ENCODE results near the gene KRT32. TPM values are rescaled to one million over a fixed set of nuclear protein-coding genes. Genes with fewer than 3 reads are reported as not detected.

KRT32 gene
- total RNA-seq (2014; rRNA removed; shearing (Covaris generic)): not detected in 2 replicates
- polyA plus RNA-seq (2015; cell fraction: cytosol; rRNA removed): not detected in 2 replicates
- not detected in 2 replicates for polyA plus RNA-seq (2015; cell fraction: nucleus; rRNA removed)

DNA sequence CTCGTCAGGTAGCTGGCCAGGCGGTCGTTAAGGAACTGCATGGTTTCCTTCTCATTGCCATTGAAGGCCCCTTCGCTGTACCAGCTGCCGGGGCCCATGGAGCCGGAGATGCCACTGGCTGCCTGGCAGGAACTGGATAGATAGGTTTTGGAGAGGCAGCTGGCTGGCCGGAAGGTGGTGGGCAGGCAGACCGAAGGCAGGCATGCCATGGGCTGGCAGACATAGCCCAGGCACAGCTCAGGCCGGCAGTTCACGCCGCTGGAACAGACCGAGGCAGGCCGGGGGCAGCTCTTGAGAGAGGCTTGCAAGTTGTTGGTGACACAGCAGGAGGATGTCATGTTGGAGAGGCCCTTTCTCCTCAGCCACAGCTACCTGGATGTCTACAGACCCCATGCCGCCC is at the start of gene KRT32:
Gene KRT32, minus strand, starts transcription at position 399 of the 400 bp plus-strand sequence. Its CDS starts 61 bp downstream, at position 338.
- no peak for DNase-seq (ENCODE audit: low read depth, low spot score)
- in situ Hi-C loops (cut with HindIII; ENCODE audit: low pct_unique_long_range_greater_than_20kb, low sequenced_read_pairs): no loop called here

DNA sequence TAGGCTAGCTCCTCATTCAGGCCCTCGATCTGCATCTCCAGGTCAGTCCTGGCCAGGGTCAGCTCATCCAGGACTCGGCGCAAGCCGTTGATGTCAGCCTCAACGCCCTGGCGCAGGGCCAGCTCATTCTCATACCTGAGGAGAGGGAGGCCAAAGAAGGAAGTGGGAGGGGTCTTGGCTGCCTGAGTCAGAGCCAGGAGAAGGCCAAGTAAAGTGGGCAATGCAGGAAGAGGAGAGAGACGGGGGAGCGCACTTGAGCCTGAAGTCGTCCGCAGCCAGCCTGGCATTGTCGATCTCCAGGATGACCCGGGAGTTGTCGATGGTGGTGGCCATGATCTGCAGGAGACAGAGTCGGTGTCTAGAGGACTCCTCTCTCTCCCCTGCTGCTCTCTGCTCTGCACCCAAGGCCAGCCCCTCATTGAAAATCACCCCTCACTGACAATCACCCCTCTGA is 49.7 kb upstream of the KRT32 start:
- no peak for DNase-seq (ENCODE audit: low read depth, low spot score)
- in situ Hi-C loops (cut with HindIII; ENCODE audit: low pct_unique_long_range_greater_than_20kb, low sequenced_read_pairs): no loop called here

DNA sequence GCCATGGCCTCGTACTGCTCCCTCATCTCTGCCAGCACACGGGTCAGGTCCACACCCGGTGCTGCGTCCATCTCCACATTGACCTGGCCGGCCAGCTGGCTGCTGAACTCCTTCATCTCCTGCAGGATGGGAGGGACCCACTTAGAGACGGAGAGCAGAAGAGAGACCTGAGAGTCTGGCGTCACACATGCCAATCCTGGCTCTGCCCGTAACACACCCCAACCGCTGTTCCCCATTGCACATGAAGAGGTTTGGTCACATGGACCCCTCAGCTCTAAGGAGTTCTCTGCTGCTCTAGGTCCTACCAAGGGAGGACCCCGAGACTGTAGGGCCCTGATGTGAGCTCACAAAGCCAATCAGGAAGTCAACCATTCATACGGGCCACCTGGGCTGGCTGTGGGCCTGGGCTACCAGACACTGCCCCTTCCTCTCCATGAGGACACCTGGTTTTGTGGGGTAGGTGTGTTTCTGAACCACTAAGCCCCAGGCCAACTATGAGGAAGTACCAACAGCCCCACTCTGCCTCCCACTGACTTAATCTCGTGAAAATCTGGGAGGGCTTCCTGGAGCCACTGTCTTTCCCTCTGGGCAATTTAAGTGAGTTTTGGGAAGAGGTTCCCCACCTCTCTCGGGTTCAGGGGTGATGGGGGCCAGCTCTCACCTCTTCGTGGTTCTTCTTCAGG is 49.1 kb upstream of the KRT32 start:
- DNase-seq (ENCODE audit: low read depth, low spot score): no peak
- in situ Hi-C loops (cut with HindIII; ENCODE audit: low pct_unique_long_range_greater_than_20kb, low sequenced_read_pairs): no loop called here

- DNase-seq (ENCODE audit: low read depth, low spot score): no peak
Measured at GRCh38 chr17:41513168-41513547, 46.0 kb upstream of the KRT32 start.

GRCh38 chr17:41512546-41513167 is 45.5 kb upstream of the KRT32 start:
- DNase-seq (ENCODE audit: low read depth, low spot score): no peak
- in situ Hi-C loops (cut with HindIII; ENCODE audit: low pct_unique_long_range_greater_than_20kb, low sequenced_read_pairs): no loop called here

More at GRCh38 chr17:41513168-41513547, 46.0 kb upstream of the KRT32 start:
- in situ Hi-C loops (cut with HindIII; ENCODE audit: low pct_unique_long_range_greater_than_20kb, low sequenced_read_pairs): no loop called here

- in situ Hi-C loops (cut with HindIII; ENCODE audit: low pct_unique_long_range_greater_than_20kb, low sequenced_read_pairs): no loop called here
- no peak for DNase-seq (ENCODE audit: low read depth, low spot score)
Measured at GRCh38 chr17:41511716-41512115, 44.5 kb upstream of the KRT32 start.

DNA sequence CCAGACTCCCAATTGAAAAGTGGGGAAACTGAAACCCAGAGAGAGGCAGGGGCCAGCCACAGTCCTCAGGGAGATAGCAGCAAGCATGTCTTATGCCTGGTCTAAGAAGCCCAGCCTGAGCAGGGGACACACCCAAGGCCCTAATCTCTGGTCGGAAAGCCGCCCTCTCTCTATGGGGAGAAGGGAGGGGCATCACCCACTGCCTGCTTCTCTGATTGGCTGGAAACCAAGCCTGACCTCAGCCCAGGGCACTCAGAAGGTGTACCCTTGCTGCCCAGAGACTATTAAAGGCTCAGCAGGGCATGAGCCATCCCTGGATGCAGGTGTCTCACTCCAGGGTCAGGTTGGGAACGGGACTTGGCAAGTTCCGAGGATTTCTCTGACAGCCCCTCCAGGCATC is 43.9 kb upstream of the KRT32 start:
- no peak for DNase-seq (ENCODE audit: low read depth, low spot score)
- in situ Hi-C loops (cut with HindIII; ENCODE audit: low pct_unique_long_range_greater_than_20kb, low sequenced_read_pairs): no loop called here

GRCh38 chr17:41510251-41511065 is 43.3 kb upstream of the KRT32 start:
- in situ Hi-C loops (cut with HindIII; ENCODE audit: low pct_unique_long_range_greater_than_20kb, low sequenced_read_pairs): no loop called here
- DNase-seq (ENCODE audit: low read depth, low spot score): no peak

DNA sequence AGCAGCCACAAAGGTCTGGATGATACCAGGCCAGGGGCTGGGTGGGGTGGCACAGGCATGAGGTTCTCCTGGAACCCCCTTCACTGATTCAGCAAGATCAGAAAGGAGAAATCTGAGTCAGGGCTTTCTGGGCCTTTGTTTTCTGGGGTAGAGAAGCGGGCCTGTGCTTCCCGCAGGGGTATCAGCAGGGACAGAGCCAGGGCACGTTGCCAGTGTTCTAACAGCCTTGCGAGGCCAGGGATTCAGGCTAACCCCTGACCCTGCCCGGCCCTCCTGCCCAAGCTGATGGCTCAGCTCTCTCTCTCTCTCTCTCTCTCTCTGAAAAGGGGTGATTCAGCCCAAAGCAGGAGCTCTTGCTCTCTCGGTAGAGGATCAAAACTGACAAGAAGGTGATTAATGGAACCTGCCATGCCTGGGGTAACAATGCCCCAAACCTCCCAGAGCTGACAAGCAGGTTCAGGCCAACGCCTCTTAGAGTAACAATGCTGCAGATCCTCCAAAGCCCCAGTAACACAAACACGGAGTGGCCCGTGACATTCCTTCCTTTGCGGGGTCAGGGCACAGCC is 40.2 kb upstream of the KRT32 start:
- DNase-seq (ENCODE audit: low read depth, low spot score): no peak

DNA sequence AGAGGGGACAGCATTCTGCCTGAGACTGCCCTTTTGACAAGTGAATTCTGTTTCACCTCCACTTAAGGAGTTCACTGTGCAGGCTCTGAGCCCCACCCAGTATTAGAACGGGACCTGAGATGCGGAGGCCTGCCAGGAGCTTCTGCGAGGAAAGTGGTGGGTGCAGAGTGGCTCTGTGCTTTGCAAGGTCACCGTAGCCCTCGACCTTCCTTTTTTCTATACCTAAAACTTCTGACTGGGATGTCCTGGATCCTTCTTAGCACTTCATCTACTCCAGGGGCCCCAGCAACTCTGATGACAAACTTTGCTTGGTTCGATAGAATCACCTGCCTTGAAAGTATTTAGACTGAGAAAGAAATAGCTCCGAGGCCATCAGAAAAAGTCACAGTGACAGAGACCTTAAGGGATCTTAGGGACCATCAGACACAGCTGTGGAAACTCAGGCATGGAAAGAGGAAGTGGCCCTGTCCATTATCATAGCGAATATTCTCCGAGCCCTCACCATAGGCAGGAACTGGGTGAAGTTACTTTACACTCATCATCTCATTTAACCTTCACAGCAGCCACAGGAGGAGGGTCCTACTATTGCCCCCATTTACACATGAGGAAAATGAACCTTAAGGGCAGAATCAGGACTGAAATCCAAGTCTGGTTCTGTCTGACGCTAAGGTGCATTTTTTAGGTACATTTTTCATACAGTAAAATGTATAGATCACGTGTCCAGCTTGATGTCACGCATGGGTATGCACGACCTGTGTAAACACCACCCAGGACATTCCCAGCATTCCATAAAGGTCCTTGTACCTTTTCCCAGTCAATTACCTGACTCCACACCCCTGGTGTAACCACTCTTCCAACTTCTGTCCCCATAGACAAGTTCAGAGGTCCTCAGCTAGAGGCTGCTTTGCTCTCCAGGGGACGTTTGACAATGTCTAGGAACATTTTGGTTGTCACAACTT is 38.9 kb upstream of the KRT32 start:
- in situ Hi-C loops (cut with HindIII; ENCODE audit: low pct_unique_long_range_greater_than_20kb, low sequenced_read_pairs): no loop called here
- DNase-seq (ENCODE audit: low read depth, low spot score): no peak

More for the DNA sequence above, 40.2 kb upstream of the KRT32 start:
- in situ Hi-C loops (cut with HindIII; ENCODE audit: low pct_unique_long_range_greater_than_20kb, low sequenced_read_pairs): no loop called here

GRCh38 chr17:41505007-41505808 is 38.0 kb upstream of the KRT32 start, which contains the start of gene KRT13:
Gene KRT13 (minus strand): TSS chr17:41505612. CDS start chr17:41505550, 62 bp downstream.
- in situ Hi-C loops (cut with HindIII; ENCODE audit: low pct_unique_long_range_greater_than_20kb, low sequenced_read_pairs): no loop called here
- DNase-seq (ENCODE audit: low read depth, low spot score): no peak

DNA sequence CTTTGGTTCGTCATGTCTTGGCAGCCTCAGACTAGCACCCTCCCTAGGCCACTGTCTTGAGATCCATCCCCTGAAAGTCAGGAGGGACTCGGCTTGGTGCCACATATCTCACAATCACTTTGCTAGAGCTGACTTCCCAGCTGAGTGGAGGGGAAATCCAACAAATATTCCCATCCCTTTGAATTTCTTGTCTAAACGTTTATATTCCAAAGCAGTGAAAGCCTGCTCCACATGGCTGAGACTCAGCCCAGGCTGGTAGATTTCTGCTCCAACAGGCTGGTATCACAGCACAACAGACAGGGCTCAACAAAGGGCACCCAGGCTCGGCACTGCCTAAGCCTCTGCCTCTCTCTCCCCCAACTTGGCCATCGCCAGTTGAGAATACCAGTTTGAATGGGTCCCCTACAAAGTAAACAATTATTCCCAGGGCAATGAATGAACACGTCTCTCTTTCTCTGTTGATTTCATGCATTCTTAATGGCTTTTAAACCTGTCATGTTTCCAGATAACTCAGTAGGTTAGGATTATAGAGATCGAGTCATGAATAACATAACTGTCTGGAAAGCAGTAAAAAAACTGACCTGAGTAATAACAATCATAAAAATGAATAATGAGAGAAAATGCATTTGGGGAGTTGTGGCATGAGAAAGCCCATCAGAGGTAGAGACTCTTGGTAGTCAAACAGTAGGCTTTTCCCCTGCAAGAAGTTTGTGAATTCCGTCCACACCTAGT is 37.2 kb upstream of the KRT32 start:
- no peak for DNase-seq (ENCODE audit: low read depth, low spot score)
- in situ Hi-C loops (cut with HindIII; ENCODE audit: low pct_unique_long_range_greater_than_20kb, low sequenced_read_pairs): no loop called here

DNA sequence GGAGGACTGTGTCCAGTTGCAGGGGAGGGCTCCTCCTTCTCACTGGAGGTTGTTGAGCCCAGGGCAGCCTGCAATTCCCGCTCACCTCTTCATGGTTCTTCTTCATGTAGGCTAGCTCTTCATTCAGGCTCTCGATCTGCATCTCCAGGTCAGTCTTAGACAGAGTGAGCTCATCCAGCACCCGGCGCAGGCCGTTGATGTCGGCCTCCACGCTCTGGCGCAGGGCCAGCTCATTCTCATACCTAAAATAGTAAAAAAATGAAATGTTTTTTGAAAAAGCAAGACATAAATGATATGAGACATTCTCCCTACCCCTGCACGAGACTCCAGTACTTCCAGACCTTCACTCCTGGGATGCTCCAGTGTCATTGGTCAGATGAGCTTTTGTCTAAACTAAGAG is 36.0 kb upstream of the KRT32 start:
- in situ Hi-C loops (cut with HindIII; ENCODE audit: low pct_unique_long_range_greater_than_20kb, low sequenced_read_pairs): no loop called here
- DNase-seq (ENCODE audit: low read depth, low spot score): no peak

DNA sequence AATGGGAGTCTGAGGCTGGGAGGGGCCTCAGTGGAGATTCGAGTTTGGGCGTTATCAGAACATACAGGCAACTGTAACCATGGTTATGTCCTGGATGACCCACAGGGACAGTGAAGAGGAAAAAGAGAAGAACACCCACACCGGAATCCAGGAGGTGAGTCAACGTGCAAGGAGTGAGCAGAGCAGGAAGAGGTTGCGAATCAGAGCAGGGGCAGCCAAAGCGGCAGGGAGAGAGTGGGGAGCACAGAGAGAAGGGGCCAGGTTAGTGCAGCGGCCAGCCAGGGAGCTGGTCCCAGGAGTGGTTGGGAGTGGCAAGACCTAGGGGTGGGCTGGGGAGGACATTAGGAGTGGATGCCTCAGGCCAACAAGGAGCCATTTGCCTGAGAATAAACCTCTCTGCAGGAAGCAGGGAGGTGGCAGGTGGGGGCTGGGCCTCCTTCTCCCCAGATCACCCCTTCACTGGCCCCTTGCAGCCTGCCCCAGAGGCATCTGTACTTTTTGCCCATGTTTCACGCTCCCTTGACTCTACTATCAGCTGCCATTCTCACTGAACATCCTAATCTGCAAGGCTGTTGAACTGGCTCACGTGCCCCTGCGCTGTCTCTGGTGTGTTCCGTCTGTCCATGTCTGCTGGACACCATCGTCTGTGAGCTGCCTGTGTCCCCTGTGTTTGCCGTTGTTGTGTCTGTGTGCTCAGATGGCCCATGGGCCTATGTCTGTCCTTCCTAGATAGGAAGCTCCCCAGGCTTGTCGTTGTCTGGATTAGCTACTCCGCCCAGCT is 33.1 kb upstream of the KRT32 start:
- DNase-seq (ENCODE audit: low read depth, low spot score): no peak
- in situ Hi-C loops (cut with HindIII; ENCODE audit: low pct_unique_long_range_greater_than_20kb, low sequenced_read_pairs): no loop called here

DNA sequence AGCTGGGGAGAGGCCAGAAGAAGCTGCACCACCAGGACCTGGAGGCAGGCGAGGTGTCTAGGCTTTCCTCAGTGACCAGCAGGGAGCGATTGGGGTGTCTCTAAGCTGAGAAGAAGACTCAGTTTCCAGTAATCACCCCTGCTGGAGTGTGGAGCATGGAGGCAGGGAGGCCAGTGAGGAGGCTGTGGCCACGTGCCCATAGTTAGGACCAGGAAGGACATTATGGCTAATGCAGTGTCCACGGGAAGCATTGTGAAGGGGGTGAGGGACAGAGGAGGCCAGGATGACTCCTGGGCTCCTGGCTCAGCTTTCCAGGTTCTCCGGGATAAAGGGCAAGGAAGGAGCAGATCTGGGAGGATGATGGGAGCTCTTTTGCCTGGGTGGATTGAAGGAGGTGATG is 32.5 kb upstream of the KRT32 start:
- no peak for DNase-seq (ENCODE audit: low read depth, low spot score)
- in situ Hi-C loops (cut with HindIII; ENCODE audit: low pct_unique_long_range_greater_than_20kb, low sequenced_read_pairs): no loop called here
